OCI-M2 (cell line): ENCODE results near the gene GLP1R.

Source experiments
- DNase-seq: peaks from one replicate; lab custom pipeline; 2025; ENCODE audit not compliant: unreplicated experiment; lab: John Stamatoyannopoulos, UW

GLP1R gene

GRCh38 chr6:39061588-39061987, 13.0 kb downstream of the GLP1R start:
- DNase-seq, result no peak

- DNase-seq, result no peak
Observed at GRCh38 chr6:39062014-39062740, 13.6 kb downstream of the GLP1R start.

GRCh38 chr6:39063526-39063925, 14.9 kb downstream of the GLP1R start:
- no peak for DNase-seq

- DNase-seq, result no peak
Observed at GRCh38 chr6:39065561-39065960, 17.0 kb downstream of the GLP1R start.

GRCh38 chr6:39068391-39068790, 19.8 kb downstream of the GLP1R start:
- DNase-seq, result no peak

- DNase-seq, result no peak
Observed at GRCh38 chr6:39072830-39073229, 24.2 kb downstream of the GLP1R start.

- no peak for DNase-seq
Observed at GRCh38 chr6:39073471-39074355, 25.1 kb downstream of the GLP1R start.

- no peak for DNase-seq
Observed at GRCh38 chr6:39074486-39074885, 25.9 kb downstream of the GLP1R start.

GRCh38 chr6:39075010-39075686, 26.6 kb downstream of the GLP1R start:
- no peak for DNase-seq

- DNase-seq, result no peak
Observed at GRCh38 chr6:39075807-39076622, 27.4 kb downstream of the GLP1R start.

GRCh38 chr6:39076623-39077535, 28.3 kb downstream of the GLP1R start:
- DNase-seq, result no peak

GRCh38 chr6:39077882-39078594, 29.5 kb downstream of the GLP1R start:
- no peak for DNase-seq

GRCh38 chr6:39078695-39079094, 30.1 kb downstream of the GLP1R start:
- no peak for DNase-seq

- no peak for DNase-seq
Observed at GRCh38 chr6:39079197-39080125, 30.9 kb downstream of the GLP1R start.

- DNase-seq, result no peak
Observed at GRCh38 chr6:39080246-39080875, 31.8 kb downstream of the GLP1R start.

GRCh38 chr6:39082310-39082709, 33.7 kb downstream of the GLP1R start:
- no peak for DNase-seq

GRCh38 chr6:39083231-39083634, 34.7 kb downstream of the GLP1R start:
- no peak for DNase-seq

GRCh38 chr6:39084506-39084905, 35.9 kb downstream of the GLP1R start:
- DNase-seq, result no peak
